ENCODE data around the gene SRGAP2B.
"Not testable (repeated sequence)": the region's sequence is repeated elsewhere in the genome, so short reads cannot be mapped to it uniquely, and the experiment has no call there.

The SRGAP2B gene

GRCh38 chr1:144889450-144890115 lies 205.5 kb downstream of the SRGAP2B start:
- DNase-seq = not testable (repeated sequence)

GRCh38 chr1:144883022-144883421 lies 212.1 kb downstream of the SRGAP2B start:
- peak; percentile 0 for DNase-seq

- DNase-seq = not testable (repeated sequence)
Measured at GRCh38 chr1:144882343-144882742, 212.8 kb downstream of the SRGAP2B start.

GRCh38 chr1:144858607-144859006 lies 236.5 kb downstream of the SRGAP2B start:
- not testable (repeated sequence) for DNase-seq
